H1 (cell line): Measurements from ENCODE around the gene SIX3. TPM values are rescaled to one million over a fixed set of nuclear protein-coding genes. Genes with fewer than 3 reads are reported as not detected.
A peak's percentile ranks its signal among the peaks of the same experiment; 100 is the strongest.

Experiments used
- CTCF ChIA-PET: fragments of 300-600 bp; sonication (Branson Sonifier 250); formaldehyde crosslinking; loops from one replicate; lab custom pipeline; 2021; ENCODE audit not compliant: partially characterized antibody; lab: Charles Lee
- POLR2A ChIA-PET: fragments of 300-600 bp; sonication (Branson Sonifier 250); formaldehyde crosslinking; loops from one replicate; lab custom pipeline; 2021; ENCODE audit warnings: inconsistent platforms; ENCODE audit not compliant: partially characterized antibody; lab: Charles Lee
- DNase-seq, 2 experiments: peaks; one replicate each; pipeline versions ENCODE4 v3.0.0 to v3.0.0-alpha.2; 2010 to 2022; ENCODE audit warnings: low spot score in 2 of 2, low read depth in 1 of 2, mixed read lengths in 1 of 2
- FAIRE-seq: peaks from 2 replicates; lab custom pipeline; 2011; peaks lifted over from hg19 to GRCh38; lab: Jason Lieb, UNC
- H2AFZ ChIP-seq: 2 replicates; pipeline ENCODE4 v1.8.1; 2012; ENCODE audit warnings: low read length, inconsistent platforms
- H2AK5ac ChIP-seq: 2 replicates; pipeline ENCODE4 v1.6.1; 2013; ENCODE audit warnings: low read depth, low read length
- H2BK120ac ChIP-seq: replicated peaks from 2 replicates; pipeline ENCODE3; 2013; ENCODE audit warnings: low read depth, low read length, inconsistent platforms
- H2BK12ac ChIP-seq: 2 replicates; pipeline ENCODE4 v1.6.1; 2013; ENCODE audit warnings: low read depth, low read length
- H2BK15ac ChIP-seq: 2 replicates; pipeline ENCODE4 v1.6.1; 2013; ENCODE audit warnings: low read length
- H2BK20ac ChIP-seq: 2 replicates; pipeline ENCODE4 v1.6.1; 2013; ENCODE audit warnings: low read length
- H2BK5ac ChIP-seq: 2 replicates; pipeline ENCODE4 v1.6.1; 2013; ENCODE audit warnings: low read depth, low read length
- H3K14ac ChIP-seq: 2 replicates; pipeline ENCODE4 v1.6.1; 2013; ENCODE audit warnings: inconsistent platforms; ENCODE audit not compliant: insufficient read length
- H3K18ac ChIP-seq: 2 replicates; pipeline ENCODE4 v1.6.1; 2013; ENCODE audit warnings: low read length; ENCODE audit errors: extremely low read depth
- H3K23ac ChIP-seq: 2 replicates; pipeline ENCODE4 v1.6.1; 2013; ENCODE audit warnings: inconsistent platforms; ENCODE audit not compliant: insufficient read length
- H3K23me2 ChIP-seq: 2 replicates; pipeline ENCODE4 v1.6.1; 2013; ENCODE audit warnings: low read depth, low read length
- H3K27ac ChIP-seq: 2 replicates; pipeline ENCODE4 v1.6.1; 2011; ENCODE audit warnings: low read depth, low read length, inconsistent platforms
- H3K27me3 ChIP-seq, 4 experiments: replicated peaks in 1 of 4; 1 replicate in 1 of 4; 2 replicates in 3 of 4; pipeline versions ENCODE4 v1.6.1 to v1.8.1; 2011 to 2013; ENCODE audit warnings: low read length in 3 of 4, mild to moderate bottlenecking in 3 of 4, inconsistent platforms in 2 of 4, mixed read lengths in 2 of 4, moderate library complexity in 1 of 4; ENCODE audit not compliant: control insufficient read depth in 3 of 4, insufficient read depth in 3 of 4; ENCODE audit errors: extremely low read depth in 1 of 4
- H3K36me3 ChIP-seq, 4 experiments: 2 replicates each; pipeline versions ENCODE4 v1.6.1 to v1.8.1; 2011 to 2013; ENCODE audit warnings: mild to moderate bottlenecking in 4 of 4, low read length in 3 of 4, moderate library complexity in 2 of 4, control low read depth in 1 of 4, inconsistent platforms in 1 of 4; ENCODE audit not compliant: insufficient read depth in 4 of 4, control insufficient read depth in 2 of 4
- H3K4ac ChIP-seq: replicated peaks from 2 replicates; pipeline ENCODE3; 2013; ENCODE audit warnings: low read length, low read depth, mixed read lengths, inconsistent platforms; ENCODE audit not compliant: insufficient read length
- H3K4me1 ChIP-seq, 4 experiments: replicated peaks in 1 of 4; 1 replicate in 1 of 4; 2 replicates in 3 of 4; pipeline versions ENCODE4 v1.6.1 to v1.8.1; 2011 to 2013; ENCODE audit warnings: low read length in 3 of 4, inconsistent platforms in 2 of 4, mixed read lengths in 1 of 4; ENCODE audit not compliant: insufficient read depth in 4 of 4, control insufficient read depth in 3 of 4
- H3K4me2 ChIP-seq, 2 experiments: 2 replicates each; pipeline versions ENCODE4 v1.6.1 to v1.8.1; 2011 to 2013; ENCODE audit warnings: low read depth in 2 of 2, low read length in 2 of 2, control low read depth in 1 of 2, inconsistent platforms in 1 of 2, mild to moderate bottlenecking in 1 of 2; ENCODE audit not compliant: insufficient read depth in 1 of 2
- H3K4me3 ChIP-seq, 4 experiments: fragments of 200-600, 300-600 bp in 1 of 4; sonication (generic), shearing (Covaris generic), sonication (Bioruptor Twin) in 1 of 4; 2 replicates each; pipeline versions ENCODE4 v1.5.1 to v1.8.1; 2011 to 2016; ENCODE audit warnings: low read length in 4 of 4, low read depth in 3 of 4, control low read depth in 2 of 4, inconsistent platforms in 2 of 4, mild to moderate bottlenecking in 2 of 4, mixed read lengths in 1 of 4, moderate library complexity in 1 of 4; ENCODE audit not compliant: insufficient read depth in 2 of 4; ENCODE audit errors: extremely low read depth in 1 of 4
- H3K56ac ChIP-seq: replicated peaks from 2 replicates; pipeline ENCODE3; 2013; ENCODE audit warnings: low read depth, mild to moderate bottlenecking, mixed read lengths, low read length, inconsistent platforms; ENCODE audit not compliant: insufficient read length
- H3K79me1 ChIP-seq: 2 replicates; pipeline ENCODE4 v1.6.1; 2013; ENCODE audit warnings: low read depth, low read length, control low read depth
- H3K79me2 ChIP-seq, 2 experiments: 2 replicates each; pipeline versions ENCODE4 v1.6.1 to v1.8.1; 2012 to 2013; ENCODE audit warnings: low read length in 2 of 2, mild to moderate bottlenecking in 2 of 2, inconsistent platforms in 1 of 2; ENCODE audit not compliant: insufficient read depth in 2 of 2, control insufficient read depth in 1 of 2
- H3K9ac ChIP-seq, 4 experiments: replicated peaks in 1 of 4; 1 replicate in 1 of 4; 2 replicates in 3 of 4; pipeline versions ENCODE4 v1.6.1 to v1.8.1; 2011 to 2013; ENCODE audit warnings: low read depth in 3 of 4, low read length in 3 of 4, control low read depth in 2 of 4, mild to moderate bottlenecking in 2 of 4, moderate library complexity in 2 of 4, inconsistent platforms in 1 of 4; ENCODE audit errors: extremely low read depth in 1 of 4
- H3K9me3 ChIP-seq, 2 experiments: 2 replicates each; pipeline versions ENCODE4 v1.6.1 to v1.8.1; 2012 to 2013; ENCODE audit warnings: mild to moderate bottlenecking in 2 of 2, moderate library complexity in 2 of 2, control low read depth in 1 of 2, inconsistent platforms in 1 of 2, low read depth in 1 of 2, low read length in 1 of 2, mixed read lengths in 1 of 2; ENCODE audit not compliant: insufficient read depth in 2 of 2
- H4K20me1 ChIP-seq, 2 experiments: replicated peaks in 1 of 2; 2 replicates each; pipeline versions ENCODE3 to v1.8.1; 2011 to 2013; ENCODE audit warnings: inconsistent platforms in 2 of 2, low read length in 2 of 2, mild to moderate bottlenecking in 1 of 2; ENCODE audit not compliant: insufficient read depth in 2 of 2, control insufficient read depth in 1 of 2
- H4K5ac ChIP-seq: 2 replicates; pipeline ENCODE4 v1.6.1; 2013; ENCODE audit warnings: low read length, low read depth, mixed read lengths, inconsistent platforms; ENCODE audit not compliant: insufficient read length
- H4K8ac ChIP-seq: 2 replicates; pipeline ENCODE4 v1.8.0; 2013; ENCODE audit warnings: mild to moderate bottlenecking, moderate library complexity, low read length, inconsistent platforms; ENCODE audit not compliant: insufficient read depth; ENCODE audit errors: extremely low read depth
- H4K91ac ChIP-seq: replicated peaks from 2 replicates; pipeline ENCODE3; 2013; ENCODE audit warnings: low read length, mixed read lengths, inconsistent platforms; ENCODE audit not compliant: insufficient read length
- POLR2AphosphoS5 ChIP-seq: IDR thresholded peaks from 2 replicates; pipeline ENCODE4 v1.6.1; 2011; ENCODE audit warnings: low read depth, low read length
- RNF2 ChIP-seq: fragments of 200-900, 300-1000 bp; sonication (generic); IDR thresholded peaks from 2 replicates; pipeline ENCODE4 v1.7.1; 2016; ENCODE audit warnings: borderline replicate concordance, low read depth, mild to moderate bottlenecking, antibody characterized with exemption, low read length; ENCODE audit not compliant: poor library complexity, severe bottlenecking; ENCODE audit errors: missing control alignments
- SUZ12 ChIP-seq: fragments of 200-600 bp; sonication (generic); IDR thresholded peaks from 2 replicates; pipeline ENCODE4 v1.6.1; 2012; ENCODE audit warnings: mild to moderate bottlenecking, inconsistent platforms, low read length, moderate library complexity, mixed read lengths
- WGBS, 2 experiments: shearing (Covaris generic) in 1 of 2; methylation state at CpG; one replicate each; pipeline versions ENCODE4 v1.1.6 to v1.1.7; 2013 to 2015; ENCODE audit warnings: low lambda C conversion rate in 2 of 2, mixed read lengths in 2 of 2, inconsistent platforms in 1 of 2, low coverage in 1 of 2, missing lambda C conversion rate in 1 of 2; ENCODE audit not compliant: insufficient replicate concordance in 2 of 2, insufficient coverage in 1 of 2, insufficient read length in 1 of 2; ENCODE audit errors: extremely low coverage in 1 of 2, missing lambda C conversion rate in 1 of 2; 5-methylcytosine and 5-hydroxymethylcytosine counted together
- polyA plus RNA-seq, 7 experiments: library from polyadenylated mRNA; depleted of rRNA in 3 of 7; stranded (reverse) in 5 of 7; unstranded in 2 of 7; fragments of >200 nt in 5 of 7; fragments of 200-250 nt in 2 of 7; gene quantifications; 1 replicate in 5 of 7; 2 replicates in 1 of 7; 4 replicates in 1 of 7; pipeline versions ENCODE4 v1.2.1 to v1.2.3, GENCODE V29; 2011 to 2013; ENCODE audit warnings: missing spikeins in 2 of 7, mixed read lengths in 2 of 7
- total RNA-seq: library from RNA; stranded (reverse); fragmentation: NEBNext Ultra II Directional; extraction: Animal tissue kit (Norgen Biotek cat#: 25700); gene quantifications from 2 replicates; pipeline ENCODE4 v1.2.1, GENCODE V29; 2021

The SIX3 gene
- total and polyA plus RNA-seq, 2 of the 8 experiments (the other 6 are each of a cell fraction or from before 2014, with no cell fraction given), result 0.02 to 0.19 TPM

DNA sequence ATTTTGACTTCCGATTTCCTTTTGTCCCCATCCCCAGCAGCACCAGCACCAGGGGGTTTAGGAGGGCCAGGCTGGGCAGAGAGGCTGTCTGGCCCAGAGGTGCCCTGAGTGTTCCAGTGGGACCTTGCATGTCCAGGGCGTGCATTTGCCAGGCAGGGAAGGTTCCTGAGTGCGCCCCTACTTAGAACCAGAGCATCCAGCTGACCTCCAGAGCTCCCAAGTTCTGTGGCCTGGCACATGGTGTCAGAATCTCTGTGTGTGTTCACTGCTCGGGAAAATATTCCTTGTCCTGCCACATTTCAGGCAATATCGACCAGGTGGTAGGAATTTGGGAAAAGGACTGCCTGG lies 5.5 kb downstream of the SIX3 start:
- Histone ChIP-seq H3K9me3 (no peaks in the 10 kb centered on the region), H2BK15ac (0 out of 2 replicates have a peak overlapping the region, but pooled peaks have one; percentile 72), H4K5ac (no peak overlapping the region), H2AFZ (no peak overlapping the region), H3K79me2 (no peaks in the 10 kb centered on the region), H3K4ac (no peak overlapping the region), H2BK120ac (no peak overlapping the region), H2BK12ac (peak overlapping the region; percentile 85; the same call in 1 of the 2 replicates), H3K4me1 (peaks cover 16 to 54% (median 40%) of the 10 kb centered on the region in 4 experiments), H3K56ac (no peak overlapping the region), H2AK5ac (peak overlapping the region; percentile 70; the same call in 1 of the 2 replicates), H3K14ac (no peak overlapping the region), H3K4me2 (peak overlapping the region in 1 of 2 experiments; percentile 51; a peak in 1 of 4 replicates), H2BK5ac (no peak overlapping the region), H3K79me1 (no peaks in the 10 kb centered on the region), H4K91ac (no peak overlapping the region), H3K36me3 (peaks cover 0 to 6% (median 0%) of the 10 kb centered on the region in 4 experiments; a peak in 2 of 8 replicates), H3K23me2 (peaks cover 2% of the 10 kb centered on the region), H3K23ac (no peak overlapping the region), H3K27me3 (peaks cover 76 to 100% (median 92%) of the 10 kb centered on the region in 4 experiments), H2BK20ac (peak overlapping the region; percentile 43; the same call in 1 of the 2 replicates), H4K8ac (no peak overlapping the region), H4K20me1 (peaks cover 0 to 12% of the 10 kb centered on the region in 2 experiments), H3K4me3 (no peak overlapping the region; a peak in 1 of 8 replicates), H3K18ac (peak overlapping the region; percentile 81; the same call in 1 of the 2 replicates), H3K9ac (no peak overlapping the region), H3K27ac (no peak overlapping the region)
- CTCF ChIA-PET, result interaction anchor here (0.9 to 2.3 kb wide), 7 partner anchors 9 to 143 kb away, joined by 3 to 11 read pairs (median 5); no protein-coding TSS in a partner anchor
- DNase-seq (no peak), FAIRE-seq (no peak)
- TF ChIP-seq SUZ12 (peak; percentile 27; the same call in 1 of the 2 replicates), POLR2AphosphoS5 (no peak), RNF2 (peak; percentile 66)
- WGBS, 2 experiments, result 34% methylated on average over 5 of the region's 5 CpGs; no CpG with 5 or more reads in 1 of the 2 experiments
- POLR2A ChIA-PET, result interaction anchor here (1.6 to 1.9 kb wide), 2 partner anchors 11 to 167 kb away, joined by 6 to 9 read pairs; no protein-coding TSS in a partner anchor
